Tibial artery (tissue), 4 donors: ENCODE data around the gene RPL27.

Experiments used
- DNase-seq, 2 donors: peaks; one replicate each; pipeline ENCODE4 v3.0.0-alpha.2; 2019
- H3K27ac ChIP-seq, 2 donors: fragments of 200-600 bp; sonication (generic) in 1 of 2; 1 replicate in 1 of 2; 2 replicates in 1 of 2; pipeline ENCODE4 v1.5.1; 2018 to 2019; ENCODE audit warnings: mild to moderate bottlenecking in 1 of 2
- H3K27me3 ChIP-seq, 2 donors: fragments of 200-600 bp; sonication (generic) in 1 of 2; one replicate each; pipeline versions ENCODE4 v1.5.1 to v1.6.0; 2016 to 2019
- H3K36me3 ChIP-seq, 3 donors: fragments of 200-600 bp; sonication (generic) in 2 of 3; one replicate each; pipeline ENCODE4 v1.5.1; 2016 to 2019; ENCODE audit warnings: mild to moderate bottlenecking in 2 of 3
- H3K4me1 ChIP-seq, 4 donors: fragments of 200-600 bp; sonication (generic) in 2 of 4; 1 replicate in 3 of 4; 2 replicates in 1 of 4; pipeline ENCODE4 v1.5.1; 2016 to 2019
- H3K4me3 ChIP-seq, 2 donors: fragments of 200-600 bp; sonication (generic) in 1 of 2; 1 replicate in 1 of 2; 2 replicates in 1 of 2; pipeline ENCODE4 v1.5.1; 2018 to 2019; ENCODE audit warnings: mild to moderate bottlenecking in 2 of 2
- H3K9me3 ChIP-seq, 3 donors: fragments of 200-600 bp; sonication (generic) in 1 of 3; one replicate each; pipeline ENCODE4 v1.5.1; 2016 to 2019
- CTCF ChIP-seq, 2 experiments: fragments of 200-600 bp in 1 of 2; fragments of 450-650 bp in 1 of 2; IDR thresholded peaks; one replicate each; pipeline ENCODE4 v1.5.1; 2017 to 2019; ENCODE audit warnings: antibody characterized with exemption in 2 of 2, mild to moderate bottlenecking in 1 of 2, moderate library complexity in 1 of 2
- intact Hi-C: fragments of 100-400 bp; cut with DNase I; formaldehyde crosslinking; loops from one replicate; pipeline ENCODE4 v1.15.0; 2023; ENCODE audit warnings: low total_unique reads

RPL27 gene

GRCh38 chr17:43042025-43042628, 43.9 kb downstream of the RPL27 start:
- no peak for DNase-seq
- H3K27ac ChIP-seq, result no peak overlapping the region
- no peak overlapping the region for H3K4me3 ChIP-seq
- H3K36me3 ChIP-seq, result no peaks in the 10 kb centered on the region
- no peaks in the 10 kb centered on the region for H3K9me3 ChIP-seq
- H3K27me3 ChIP-seq, result no peaks in the 10 kb centered on the region
- TF ChIP-seq CTCF (IDR thresholded peaks at IDR 0.05), result no peak
- H3K4me1 ChIP-seq, result no peaks in the 10 kb centered on the region
- intact Hi-C loops, result no loop called here

- DNase-seq, result no peak
- no peaks in the 10 kb centered on the region for H3K4me1 ChIP-seq
- TF ChIP-seq CTCF (IDR thresholded peaks at IDR 0.05), result no peak
- intact Hi-C loops, result no loop called here
- no peak overlapping the region for H3K4me3 ChIP-seq
- H3K27me3 ChIP-seq, result no peaks in the 10 kb centered on the region
- H3K36me3 ChIP-seq, result no peaks in the 10 kb centered on the region
- H3K27ac ChIP-seq, result no peak overlapping the region
- no peaks in the 10 kb centered on the region for H3K9me3 ChIP-seq
Observed at GRCh38 chr17:43043307-43043706, 45.1 kb downstream of the RPL27 start.

- no peak for DNase-seq
- Histone ChIP-seq H3K27ac (no peak overlapping the region), H3K4me3 (no peak overlapping the region)
Observed at GRCh38 chr17:43044024-43044423, 45.8 kb downstream of the RPL27 start.

GRCh38 chr17:43051969-43052368, 53.8 kb downstream of the RPL27 start:
- peaks cover 0 to 8% (median 0%) of the 10 kb centered on the region in 3 donors for H3K36me3 ChIP-seq
- intact Hi-C loops, result no loop called here

More at GRCh38 chr17:43044024-43044423, 45.8 kb downstream of the RPL27 start:
- Histone ChIP-seq H3K4me1 (no peaks in the 10 kb centered on the region), H3K36me3 (no peaks in the 10 kb centered on the region), H3K9me3 (no peaks in the 10 kb centered on the region), H3K27me3 (no peaks in the 10 kb centered on the region)
- intact Hi-C loops, result no loop called here
- no peak for TF ChIP-seq CTCF (IDR thresholded peaks at IDR 0.05)

More at GRCh38 chr17:43051969-43052368, 53.8 kb downstream of the RPL27 start:
- Histone ChIP-seq H3K4me3 (no peak overlapping the region), H3K27me3 (no peaks in the 10 kb centered on the region), H3K4me1 (no peaks in the 10 kb centered on the region), H3K27ac (no peak overlapping the region), H3K9me3 (no peaks in the 10 kb centered on the region)
- no peak for TF ChIP-seq CTCF (IDR thresholded peaks at IDR 0.05)
- DNase-seq, result no peak
